ENCODE results near the gene ANXA11.

- TF ChIP-seq, protein P1, sequence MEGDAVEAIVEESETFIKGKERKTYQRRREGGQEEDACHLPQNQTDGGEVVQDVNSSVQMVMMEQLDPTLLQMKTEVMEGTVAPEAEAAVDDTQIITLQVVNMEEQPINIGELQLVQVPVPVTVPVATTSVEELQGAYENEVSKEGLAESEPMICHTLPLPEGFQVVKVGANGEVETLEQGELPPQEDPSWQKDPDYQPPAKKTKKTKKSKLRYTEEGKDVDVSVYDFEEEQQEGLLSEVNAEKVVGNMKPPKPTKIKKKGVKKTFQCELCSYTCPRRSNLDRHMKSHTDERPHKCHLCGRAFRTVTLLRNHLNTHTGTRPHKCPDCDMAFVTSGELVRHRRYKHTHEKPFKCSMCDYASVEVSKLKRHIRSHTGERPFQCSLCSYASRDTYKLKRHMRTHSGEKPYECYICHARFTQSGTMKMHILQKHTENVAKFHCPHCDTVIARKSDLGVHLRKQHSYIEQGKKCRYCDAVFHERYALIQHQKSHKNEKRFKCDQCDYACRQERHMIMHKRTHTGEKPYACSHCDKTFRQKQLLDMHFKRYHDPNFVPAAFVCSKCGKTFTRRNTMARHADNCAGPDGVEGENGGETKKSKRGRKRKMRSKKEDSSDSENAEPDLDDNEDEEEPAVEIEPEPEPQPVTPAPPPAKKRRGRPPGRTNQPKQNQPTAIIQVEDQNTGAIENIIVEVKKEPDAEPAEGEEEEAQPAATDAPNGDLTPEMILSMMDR (IDR thresholded peaks at IDR 0.05), result no peak
- no peak for TF ChIP-seq POLR2A (IDR thresholded peaks at IDR 0.05)
These were observed 4.7 kb downstream of the ANXA11 start for GRCh38 chr10:80200687-80201086.

Measured in upper lobe of left lung (tissue), 4 donors.